Keratinocyte (primary cell): Measurements from ENCODE around the gene NCOA3. TPM values are rescaled to one million over a fixed set of nuclear protein-coding genes. Genes with fewer than 3 reads are reported as not detected.

Experiments used
- DNase-seq: peaks from one replicate; pipeline ENCODE4 v3.0.0-alpha.2; 2011; ENCODE audit warnings: low read depth, missing footprints, low spot score
- FAIRE-seq: peaks from 2 replicates; lab custom pipeline; 2011; peaks lifted over from hg19 to GRCh38; lab: Jason Lieb, UNC
- H2AFZ ChIP-seq: 2 replicates; pipeline ENCODE4 v1.6.0; 2012; ENCODE audit warnings: low read length, control low read depth, inconsistent platforms; ENCODE audit not compliant: control insufficient read depth
- H3K27ac ChIP-seq: 2 replicates; pipeline ENCODE4 v1.5.1; 2011; ENCODE audit warnings: low read length; ENCODE audit not compliant: control insufficient read depth, insufficient read depth
- H3K27me3 ChIP-seq: 3 replicates; pipeline ENCODE4 v1.6.0; 2011; ENCODE audit warnings: low read length; ENCODE audit not compliant: control insufficient read depth, insufficient read depth; ENCODE audit errors: extremely low read depth
- H3K36me3 ChIP-seq, 2 experiments: 2 replicates in 1 of 2; 3 replicates in 1 of 2; pipeline ENCODE4 v1.5.1; 2011; ENCODE audit warnings: low read length in 2 of 2, mild to moderate bottlenecking in 1 of 2; ENCODE audit not compliant: control insufficient read depth in 2 of 2, insufficient read depth in 2 of 2; ENCODE audit errors: extremely low read depth in 1 of 2
- H3K4me1 ChIP-seq: 3 replicates; pipeline ENCODE4 v1.5.1; 2011; ENCODE audit warnings: low read length; ENCODE audit not compliant: control insufficient read depth, insufficient read depth; ENCODE audit errors: extremely low read depth
- H3K4me2 ChIP-seq: 3 replicates; pipeline ENCODE4 v1.6.0; 2011; ENCODE audit warnings: low read depth, low read length; ENCODE audit not compliant: control insufficient read depth, insufficient read depth; ENCODE audit errors: extremely low read depth
- H3K4me3 ChIP-seq, 3 experiments: fragments of 200-600 bp in 1 of 3; sonication (generic) in 1 of 3; 2 replicates in 2 of 3; 3 replicates in 1 of 3; pipeline ENCODE4 v1.5.1; 2011 to 2016; ENCODE audit warnings: low read length in 3 of 3, mild to moderate bottlenecking in 3 of 3, control low read depth in 2 of 3, inconsistent platforms in 1 of 3, low read depth in 1 of 3, mixed read lengths in 1 of 3, mixed run types in 1 of 3, moderate library complexity in 1 of 3; ENCODE audit not compliant: control insufficient read depth in 2 of 3, insufficient read depth in 2 of 3; ENCODE audit errors: extremely low read depth in 1 of 3
- H3K79me2 ChIP-seq: 2 replicates; pipeline ENCODE4 v1.6.0; 2012; ENCODE audit warnings: low read length; ENCODE audit not compliant: control insufficient read depth, insufficient read depth
- H3K9ac ChIP-seq: 3 replicates; pipeline ENCODE4 v1.6.0; 2011; ENCODE audit warnings: low read length; ENCODE audit not compliant: control insufficient read depth, insufficient read depth; ENCODE audit errors: extremely low read depth
- H3K9me1 ChIP-seq: 3 replicates; pipeline ENCODE4 v1.6.0; 2011; ENCODE audit warnings: low read length; ENCODE audit not compliant: control insufficient read depth, insufficient read depth; ENCODE audit errors: extremely low read depth
- H3K9me3 ChIP-seq: 2 replicates; pipeline ENCODE4 v1.5.1; 2012; ENCODE audit warnings: low read depth, low read length; ENCODE audit not compliant: control insufficient read depth
- H4K20me1 ChIP-seq: 3 replicates; pipeline ENCODE4 v1.6.0; 2011; ENCODE audit warnings: low read length; ENCODE audit not compliant: control insufficient read depth, insufficient read depth; ENCODE audit errors: extremely low read depth
- EZH2 ChIP-seq: IDR thresholded peaks from one replicate; pipeline ENCODE4 v1.6.1; 2012; ENCODE audit warnings: inconsistent platforms, mild to moderate bottlenecking, low read length, moderate library complexity
- dilution Hi-C: fragments of 300-500 bp; cut with MboI; formaldehyde crosslinking; loops from one replicate; pipeline ENCODE4 v1.7.0; 2020; ENCODE audit warnings: low sequenced_read_pairs; ENCODE audit not compliant: extremely low pct_ligation_motif_present
- polyA plus RNA-seq, 5 experiments: library from polyadenylated mRNA; depleted of rRNA in 3 of 5; stranded (reverse) in 3 of 5; stranded (forward) in 1 of 5; unstranded in 1 of 5; fragments of >200 nt; gene quantifications; 1 replicate in 1 of 5; 2 replicates in 3 of 5; 3 replicates in 1 of 5; pipeline versions ENCODE4 v1.2.1 to v1.2.3, GENCODE V29; 2011 to 2012; ENCODE audit warnings: missing spikeins in 2 of 5, low read depth in 1 of 5, low replicate concordance in 1 of 5
- TF ChIP-seq, protein P1 (sequence below), 3 experiments: IDR thresholded peaks in 1 of 3; conservative IDR thresholded peaks in 1 of 3; optimal IDR thresholded peaks in 1 of 3; 2 replicates in 2 of 3; 3 replicates in 1 of 3; pipeline versions ENCODE3 to v1.5.1; 2011; ENCODE audit warnings: low read length in 3 of 3, mild to moderate bottlenecking in 3 of 3, moderate library complexity in 2 of 3, control low read depth in 1 of 3, inconsistent platforms in 1 of 3; ENCODE audit not compliant: insufficient read depth in 2 of 3; ENCODE audit errors: extremely low read depth in 1 of 3

Gene NCOA3
- polyA plus RNA-seq, 1 donor (not counting 4 experiments of a cell fraction or from before 2014, with no cell fraction given) = 25.8 TPM

GRCh38 chr20:47672166-47672565, 170.5 kb downstream of the NCOA3 start:
- Histone ChIP-seq H3K4me1 (no peaks in the 10 kb centered on the region), H3K27me3 (no peaks in the 10 kb centered on the region), H3K4me2 (no peak overlapping the region), H3K9ac (no peak overlapping the region), H3K4me3 (no peak overlapping the region), H4K20me1 (no peaks in the 10 kb centered on the region), H3K36me3 (peaks cover 29 to 42% of the 10 kb centered on the region in 2 experiments), H3K79me2 (no peaks in the 10 kb centered on the region), H2AFZ (no peak overlapping the region), H3K9me3 (no peaks in the 10 kb centered on the region), H3K27ac (no peak overlapping the region), H3K9me1 (no peaks in the 10 kb centered on the region)
- FAIRE-seq = no peak
- dilution Hi-C loops = no loop called here
- TF ChIP-seq, protein P1, sequence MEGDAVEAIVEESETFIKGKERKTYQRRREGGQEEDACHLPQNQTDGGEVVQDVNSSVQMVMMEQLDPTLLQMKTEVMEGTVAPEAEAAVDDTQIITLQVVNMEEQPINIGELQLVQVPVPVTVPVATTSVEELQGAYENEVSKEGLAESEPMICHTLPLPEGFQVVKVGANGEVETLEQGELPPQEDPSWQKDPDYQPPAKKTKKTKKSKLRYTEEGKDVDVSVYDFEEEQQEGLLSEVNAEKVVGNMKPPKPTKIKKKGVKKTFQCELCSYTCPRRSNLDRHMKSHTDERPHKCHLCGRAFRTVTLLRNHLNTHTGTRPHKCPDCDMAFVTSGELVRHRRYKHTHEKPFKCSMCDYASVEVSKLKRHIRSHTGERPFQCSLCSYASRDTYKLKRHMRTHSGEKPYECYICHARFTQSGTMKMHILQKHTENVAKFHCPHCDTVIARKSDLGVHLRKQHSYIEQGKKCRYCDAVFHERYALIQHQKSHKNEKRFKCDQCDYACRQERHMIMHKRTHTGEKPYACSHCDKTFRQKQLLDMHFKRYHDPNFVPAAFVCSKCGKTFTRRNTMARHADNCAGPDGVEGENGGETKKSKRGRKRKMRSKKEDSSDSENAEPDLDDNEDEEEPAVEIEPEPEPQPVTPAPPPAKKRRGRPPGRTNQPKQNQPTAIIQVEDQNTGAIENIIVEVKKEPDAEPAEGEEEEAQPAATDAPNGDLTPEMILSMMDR (optimal IDR thresholded peaks at IDR 0.05 in 1 of 3, IDR thresholded peaks at IDR 0.05 in 1 of 3, conservative IDR thresholded peaks at IDR 0.05 in 1 of 3; ENCODE audit: extremely low read depth in 1 of 3, insufficient read depth in 2 of 3, low read length in 3 of 3) = no peak
- no peak for TF ChIP-seq EZH2
- DNase-seq = no peak

DNA sequence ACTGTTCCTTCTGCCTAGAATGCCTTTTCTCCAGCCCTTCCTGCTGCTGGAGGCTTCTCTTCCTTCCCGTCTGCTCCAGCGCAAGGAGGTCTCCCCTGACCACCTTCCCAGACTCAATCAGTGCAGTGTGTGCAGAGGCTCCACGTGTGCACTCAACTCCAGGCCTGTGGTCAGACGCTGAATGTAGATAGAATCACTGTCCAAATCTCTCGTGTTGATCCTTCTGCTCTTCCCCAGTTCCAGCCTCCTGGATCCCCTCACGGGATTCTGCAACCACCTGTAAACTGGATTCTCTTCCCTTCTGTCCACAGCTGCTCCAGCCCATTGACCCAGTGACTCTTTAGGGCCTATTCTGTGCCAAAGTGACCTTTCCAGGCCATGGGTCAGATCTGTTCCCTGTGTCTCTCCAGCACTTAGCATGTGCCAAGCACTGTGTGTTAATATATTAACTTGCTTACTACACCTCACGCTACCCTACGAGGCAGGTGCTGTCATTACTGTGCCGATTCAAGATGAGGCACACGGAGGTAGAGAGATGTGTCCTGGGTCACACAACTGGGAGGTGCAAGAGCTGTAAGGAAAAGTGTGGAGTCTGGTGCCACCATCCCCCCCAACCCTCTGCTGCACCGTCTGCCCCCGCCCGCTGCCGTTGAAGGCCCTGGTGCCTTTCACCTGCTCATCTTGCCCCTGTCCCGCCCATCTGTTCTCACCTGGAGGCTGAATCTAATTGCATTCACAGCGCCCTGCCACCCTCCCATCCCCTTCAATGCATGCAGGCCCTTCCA, 171.4 kb downstream of the NCOA3 start:
- Histone ChIP-seq H3K4me1 (no peaks in the 10 kb centered on the region), H3K9me1 (no peaks in the 10 kb centered on the region), H2AFZ (no peak overlapping the region), H3K4me3 (no peak overlapping the region), H3K9me3 (no peaks in the 10 kb centered on the region), H3K27ac (no peak overlapping the region), H3K4me2 (no peak overlapping the region), H3K27me3 (no peaks in the 10 kb centered on the region), H3K36me3 (peaks cover 33 to 42% of the 10 kb centered on the region in 2 experiments), H3K79me2 (no peaks in the 10 kb centered on the region), H4K20me1 (no peaks in the 10 kb centered on the region), H3K9ac (no peak overlapping the region)
- dilution Hi-C loops = no loop called here
- no peak for DNase-seq
- no peak for FAIRE-seq
- TF ChIP-seq EZH2 = no peak
- TF ChIP-seq, protein P1 (optimal IDR thresholded peaks at IDR 0.05 in 1 of 3, IDR thresholded peaks at IDR 0.05 in 1 of 3, conservative IDR thresholded peaks at IDR 0.05 in 1 of 3; ENCODE audit: extremely low read depth in 1 of 3, insufficient read depth in 2 of 3, low read length in 3 of 3) = no peak
